Adrenal gland (tissue), 12 donors: ENCODE data around the gene AHNAK. TPM values are rescaled to one million over a fixed set of nuclear protein-coding genes. Genes with fewer than 3 reads are reported as not detected.
"Not testable (repeated sequence)": the region's sequence is repeated elsewhere in the genome, so short reads cannot be mapped to it uniquely, and the experiment has no call there.

Experiments
- DNase-seq, 7 donors: peaks; one replicate each; pipeline ENCODE4 v3.0.0-alpha.2; 2019 to 2020
- H3K27ac ChIP-seq, 5 donors: fragments of 200-600 bp; sonication (generic) in 4 of 5; 1 replicate in 3 of 5; 2 replicates in 2 of 5; pipeline versions ENCODE4 v1.5.1 to v1.8.0; 2016 to 2020; ENCODE audit warnings: mild to moderate bottlenecking in 1 of 5
- H3K27me3 ChIP-seq: fragments of 200-600 bp; 2 replicates; pipeline ENCODE4 v1.8.0; 2021
- H3K36me3 ChIP-seq, 2 donors: fragments of 200-600 bp; replicated peaks in 1 of 2; 1 replicate in 1 of 2; 2 replicates in 1 of 2; pipeline versions ENCODE4 v1.5.1 to v1.8.0; 2018 to 2022
- H3K4me1 ChIP-seq, 2 donors: fragments of 200-600 bp; replicated peaks in 1 of 2; 1 replicate in 1 of 2; 2 replicates in 1 of 2; pipeline versions ENCODE4 v1.5.1 to v1.8.0; 2018 to 2021
- H3K4me3 ChIP-seq, 4 donors: fragments of 200-600 bp; sonication (generic) in 3 of 4; one replicate each; pipeline ENCODE4 v1.5.1; 2016 to 2018
- H3K9me3 ChIP-seq, 3 donors: fragments of 200-600 bp; sonication (generic) in 1 of 3; replicated peaks in 1 of 3; 1 replicate in 2 of 3; 2 replicates in 1 of 3; pipeline versions ENCODE4 v1.5.1 to v1.8.0; 2016 to 2021
- CTCF ChIP-seq, 6 experiments: fragments of 450-650 bp in 4 of 6; fragments of 200-600 bp in 2 of 6; sonication (generic) in 1 of 6; IDR thresholded peaks; 1 replicate in 5 of 6; 2 replicates in 1 of 6; pipeline versions ENCODE4 v1.5.1 to v1.8.0; 2016 to 2021; ENCODE audit warnings: antibody characterized with exemption in 6 of 6, mild to moderate bottlenecking in 2 of 6, moderate library complexity in 1 of 6
- POLR2A ChIP-seq, 2 donors: fragments of 450-650 bp; IDR thresholded peaks; one replicate each; pipeline ENCODE4 v1.6.1; 2017; ENCODE audit warnings: antibody characterized with exemption in 2 of 2, mild to moderate bottlenecking in 2 of 2, moderate library complexity in 1 of 2
- WGBS, 4 donors: extraction: QIAGEN DNeasy Blood & Tissue Kit in 2 of 4; methylation state at CpG; one replicate each; pipeline versions ENCODE4 v1.1.5 to v1.1.7; 2013 to 2017; 5-methylcytosine and 5-hydroxymethylcytosine counted together
- intact Hi-C, 2 donors: fragments of 100-400 bp; cut with DNase I; formaldehyde crosslinking; loops; one replicate each; pipeline versions ENCODE4 v1.14.1 to v1.15.0; 2022 to 2023
- polyA plus RNA-seq, 3 donors: library from polyadenylated mRNA; stranded (reverse); fragments of 200-250 nt in 2 of 3; fragments of 350-450 nt in 1 of 3; fragmentation: Illumina TruSeq in 1 of 3; extraction: RNeasy Lipid Tissue Mini Kit (QIAGEN cat#74804) in 1 of 3; gene quantifications; one replicate each; pipeline ENCODE4 v1.2.3, GENCODE V29; 2013 to 2014
- total RNA-seq, 9 donors: library from RNA; depleted of rRNA in 4 of 9; stranded (reverse); fragments of >200 nt in 4 of 9; fragments of 120-200 nt in 1 of 9; fragmentation: NEBNext Ultra II Directional in 1 of 9; extraction: Animal tissue kit (Norgen Biotek cat#: 25700) in 1 of 9; gene quantifications; one replicate each; pipeline versions ENCODE4 v1.1.0 to v1.2.4, GENCODE V29; 2013 to 2023
- donor health status: healthy with polysubstance abuse.
- donor health status: Bipolar disorder and iron deficiency.
- donor health status: DM: yes; HTN: yes; CAD: no.
- donor health status: DM: no; HTN: no; CAD: no.
- donor health status: DM: no; HTN: no; CAD: no.
- donor health status: DM: yes; HTN: yes; CAD: no.

The AHNAK gene
- total and polyA plus RNA-seq, 12 donors = 32.0 to 307 (median 175) TPM

GRCh38 chr11:62569611-62570010 lies 23.0 kb upstream of the AHNAK start:
- 59 to 73% (median 68%) methylated on average over 1 of the region's 1 CpG for WGBS, 4 donors
- H3K27me3 ChIP-seq = no peaks in the 10 kb centered on the region
- H3K4me1 ChIP-seq = peaks cover 7 to 27% of the 10 kb centered on the region in 2 donors
- H3K36me3 ChIP-seq = peaks cover 0 to 78% of the 10 kb centered on the region in 2 donors
- H3K27ac ChIP-seq = no peak overlapping the region
- no peaks in the 10 kb centered on the region for H3K9me3 ChIP-seq
- TF ChIP-seq POLR2A (IDR thresholded peaks at IDR 0.05) = no peak
- H3K4me3 ChIP-seq = no peak overlapping the region
- intact Hi-C loops = no loop called here
- DNase-seq = no peak

GRCh38 chr11:62567018-62567633 lies 20.5 kb upstream of the AHNAK start:
- intact Hi-C loops = no loop called here
- Histone ChIP-seq H3K36me3 (peaks cover 0 to 97% of the 10 kb centered on the region in 2 donors), H3K4me3 (no peak overlapping the region), H3K4me1 (peaks cover under 1 to 17% of the 10 kb centered on the region in 2 donors), H3K27me3 (no peaks in the 10 kb centered on the region), H3K9me3 (no peaks in the 10 kb centered on the region), H3K27ac (no peak overlapping the region)
- TF ChIP-seq POLR2A (IDR thresholded peaks at IDR 0.05) (no peak), CTCF (IDR thresholded peaks at IDR 0.05) (no peak)
- WGBS, 4 donors = 69 to 83% (median 76%) methylated on average over 8 of the region's 8 CpGs
- no peak for DNase-seq

DNA sequence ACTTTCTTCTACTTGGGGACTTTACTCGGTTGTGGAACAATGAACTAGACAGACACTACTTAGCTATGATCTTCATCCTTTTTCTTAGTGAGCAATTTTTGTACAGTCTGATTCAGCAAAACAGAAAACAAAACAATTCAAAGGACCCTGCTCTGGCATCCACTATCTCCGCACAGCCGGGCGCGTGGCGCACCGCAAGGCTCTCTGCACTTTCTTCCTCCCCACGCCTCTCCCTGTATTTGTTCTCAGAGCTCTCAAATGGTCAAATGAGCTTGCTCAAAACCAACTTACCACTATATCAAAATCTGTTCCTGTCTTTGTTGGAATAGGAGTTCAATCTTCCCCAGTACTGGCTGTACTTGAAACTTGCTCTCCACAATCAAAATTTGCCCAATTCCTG lies 19.6 kb upstream of the AHNAK start:
- DNase-seq = no peak
- Histone ChIP-seq H3K27ac (no peak overlapping the region), H3K4me3 (no peak overlapping the region), H3K36me3 (peaks cover 0 to 97% of the 10 kb centered on the region in 2 donors), H3K9me3 (no peaks in the 10 kb centered on the region), H3K4me1 (peaks cover 0 to 8% of the 10 kb centered on the region in 2 donors), H3K27me3 (no peaks in the 10 kb centered on the region)
- TF ChIP-seq CTCF (IDR thresholded peaks at IDR 0.05) (no peak), POLR2A (IDR thresholded peaks at IDR 0.05) (no peak)
- 93 to 94% (median 94%) methylated on average over 8 of the region's 8 CpGs for WGBS, 4 donors
- intact Hi-C loops = no loop called here

DNA sequence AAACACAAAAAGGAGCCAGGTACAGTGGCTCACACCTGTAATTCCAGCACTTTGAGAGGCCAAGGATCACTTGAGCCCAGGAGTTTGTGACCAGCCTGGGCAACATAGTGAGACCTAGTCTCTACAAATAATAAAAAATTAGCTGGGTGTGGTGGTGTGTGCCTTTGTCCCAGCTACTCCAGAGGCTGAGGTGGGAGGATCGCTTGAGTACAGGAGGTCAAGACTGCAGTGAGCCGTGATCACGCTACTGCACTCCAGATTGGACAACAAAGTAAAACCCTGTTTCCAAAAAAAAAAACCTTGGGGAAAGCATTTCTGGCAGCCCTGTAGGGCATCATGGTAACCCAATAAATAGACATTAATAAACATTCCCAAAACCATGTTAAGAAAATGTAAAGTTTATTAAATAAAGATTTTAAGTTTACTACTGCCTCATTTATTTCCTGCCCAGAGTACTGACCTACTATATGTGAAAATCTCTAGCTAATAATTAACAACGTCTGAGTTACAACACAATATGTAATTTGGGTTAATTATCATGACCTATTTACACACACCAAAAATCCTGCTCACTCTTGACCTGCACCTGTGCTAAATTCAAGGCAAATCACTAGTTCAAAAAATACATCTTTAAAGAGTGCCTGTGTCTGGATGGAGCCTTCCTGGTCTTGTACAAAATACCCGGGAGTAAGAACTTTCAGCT lies 18.6 kb upstream of the AHNAK start:
- Histone ChIP-seq H3K27ac (no peak overlapping the region), H3K27me3 (no peaks in the 10 kb centered on the region), H3K4me1 (peaks cover 4 to 16% of the 10 kb centered on the region in 2 donors), H3K9me3 (no peaks in the 10 kb centered on the region), H3K36me3 (peaks cover 0 to 91% of the 10 kb centered on the region in 2 donors), H3K4me3 (no peak overlapping the region)
- intact Hi-C loops = no loop called here
- no peak for TF ChIP-seq CTCF (IDR thresholded peaks at IDR 0.05)
- TF ChIP-seq POLR2A (IDR thresholded peaks at IDR 0.05) = no peak
- 63 to 70% (median 69%) methylated on average over 5 of the region's 5 CpGs for WGBS, 4 donors
- DNase-seq = no peak

- not testable (repeated sequence) for H3K27me3 ChIP-seq, H3K9me3 ChIP-seq, DNase-seq, H3K4me3 ChIP-seq
- H3K36me3 ChIP-seq = peaks cover 0 to 74% of the 10 kb centered on the region in 2 donors
- H3K27ac ChIP-seq = peak overlapping the region in 1 of 5 donors; percentile 85
- H3K4me1 ChIP-seq = peaks cover 7 to 20% of the 10 kb centered on the region in 2 donors
- intact Hi-C loops = loop anchor here in 1 of 2 donors (5.0 kb wide), 1 partner anchor 139 kb away; no protein-coding TSS in a partner anchor
- 63 to 71% (median 67%) methylated on average over 3 of the region's 3 CpGs for WGBS, 4 donors
Observed at GRCh38 chr11:62561677-62562230, 15.1 kb upstream of the AHNAK start.
